CD4-positive, alpha-beta memory T cell (primary cell): ENCODE data around the gene ZNF516. TPM values are rescaled to one million over a fixed set of nuclear protein-coding genes. Genes with fewer than 3 reads are reported as not detected.

Experiments
- CTCF ChIA-PET: fragments of 350-600 bp; sonication (Branson Sonifier 250); formaldehyde crosslinking; loops from one replicate; lab custom pipeline; 2021; ENCODE audit warnings: inconsistent platforms; ENCODE audit not compliant: partially characterized antibody; lab: Charles Lee
- POLR2A ChIA-PET: fragments of 350-600 bp; sonication (Branson Sonifier 250); formaldehyde crosslinking; loops from one replicate; lab custom pipeline; 2021; ENCODE audit not compliant: partially characterized antibody; lab: Charles Lee
- DNase-seq, 5 donors: peaks; one replicate each; pipeline versions ENCODE4 v3.0.0 to v3.0.0-alpha.2; 2020 to 2022; ENCODE audit warnings: mixed read lengths in 1 of 5
- H3K27ac ChIP-seq: one replicate; pipeline ENCODE4 v1.7.0; 2013; ENCODE audit warnings: low read depth, low read length
- H3K27me3 ChIP-seq: 2 replicates; pipeline ENCODE4 v1.7.0; 2013; ENCODE audit warnings: mild to moderate bottlenecking, low read length, moderate library complexity; ENCODE audit not compliant: insufficient read depth
- H3K36me3 ChIP-seq: 2 replicates; pipeline ENCODE4 v1.7.0; 2013; ENCODE audit warnings: mild to moderate bottlenecking, low read length, moderate library complexity; ENCODE audit not compliant: insufficient read depth
- H3K4me1 ChIP-seq: 2 replicates; pipeline ENCODE4 v1.7.0; 2013; ENCODE audit warnings: mild to moderate bottlenecking, low read length, moderate library complexity; ENCODE audit not compliant: insufficient read depth
- H3K4me3 ChIP-seq, 2 donors: one replicate each; pipeline ENCODE4 v1.7.0; 2013; ENCODE audit warnings: low read length in 2 of 2, mild to moderate bottlenecking in 1 of 2
- H3K9me3 ChIP-seq, 2 donors: one replicate each; pipeline ENCODE4 v1.7.0; 2013; ENCODE audit warnings: low read length in 2 of 2, control low read depth in 1 of 2; ENCODE audit not compliant: control insufficient read depth in 1 of 2
- H3K27ac Mint-ChIP-seq, 7 donors: one replicate each; pipeline ENCODE4 v1.8.0; 2020 to 2021; ENCODE audit warnings: mixed read lengths in 7 of 7, mild to moderate bottlenecking in 6 of 7, inconsistent platforms in 3 of 7, moderate library complexity in 3 of 7
- H3K27me3 Mint-ChIP-seq, 2 donors: one replicate each; pipeline ENCODE4 v1.8.0; 2020 to 2021; ENCODE audit warnings: mixed read lengths in 2 of 2
- H3K36me3 Mint-ChIP-seq, 2 donors: one replicate each; pipeline ENCODE4 v1.8.0; 2020 to 2021; ENCODE audit warnings: mixed read lengths in 2 of 2, inconsistent platforms in 1 of 2, mild to moderate bottlenecking in 1 of 2
- H3K4me1 Mint-ChIP-seq, 4 donors: one replicate each; pipeline ENCODE4 v1.8.0; 2020 to 2021; ENCODE audit warnings: mixed read lengths in 4 of 4, mild to moderate bottlenecking in 1 of 4
- H3K4me3 Mint-ChIP-seq, 8 donors: one replicate each; pipeline ENCODE4 v1.8.0; 2020 to 2021; ENCODE audit warnings: mixed read lengths in 8 of 8, mild to moderate bottlenecking in 7 of 8, moderate library complexity in 6 of 8, inconsistent platforms in 3 of 8
- H3K9me3 Mint-ChIP-seq, 8 donors: one replicate each; pipeline ENCODE4 v1.8.0; 2020 to 2021; ENCODE audit warnings: mixed read lengths in 8 of 8, mild to moderate bottlenecking in 5 of 8, inconsistent platforms in 3 of 8, moderate library complexity in 1 of 8
- intact Hi-C: fragments of 100-400 bp; cut with micrococcal nuclease; formaldehyde crosslinking; loops from one replicate; pipeline ENCODE4 v1.15.1; 2023
- polyA plus RNA-seq, 2 donors: library from polyadenylated mRNA; unstranded; fragments of 300-500 nt; fragmentation: Illumina TruSeq; gene quantifications; one replicate each; pipeline ENCODE4 v1.2.3, GENCODE V29; 2021
- total RNA-seq, 2 experiments: library from RNA; stranded (reverse); gene quantifications; one replicate each; pipeline ENCODE4 v1.2.3, GENCODE V29; 2021

Gene ZNF516
- total and polyA plus RNA-seq, 4 experiments from 2014 or later: 0.25 to 9.9 (median 4.9) TPM

DNA sequence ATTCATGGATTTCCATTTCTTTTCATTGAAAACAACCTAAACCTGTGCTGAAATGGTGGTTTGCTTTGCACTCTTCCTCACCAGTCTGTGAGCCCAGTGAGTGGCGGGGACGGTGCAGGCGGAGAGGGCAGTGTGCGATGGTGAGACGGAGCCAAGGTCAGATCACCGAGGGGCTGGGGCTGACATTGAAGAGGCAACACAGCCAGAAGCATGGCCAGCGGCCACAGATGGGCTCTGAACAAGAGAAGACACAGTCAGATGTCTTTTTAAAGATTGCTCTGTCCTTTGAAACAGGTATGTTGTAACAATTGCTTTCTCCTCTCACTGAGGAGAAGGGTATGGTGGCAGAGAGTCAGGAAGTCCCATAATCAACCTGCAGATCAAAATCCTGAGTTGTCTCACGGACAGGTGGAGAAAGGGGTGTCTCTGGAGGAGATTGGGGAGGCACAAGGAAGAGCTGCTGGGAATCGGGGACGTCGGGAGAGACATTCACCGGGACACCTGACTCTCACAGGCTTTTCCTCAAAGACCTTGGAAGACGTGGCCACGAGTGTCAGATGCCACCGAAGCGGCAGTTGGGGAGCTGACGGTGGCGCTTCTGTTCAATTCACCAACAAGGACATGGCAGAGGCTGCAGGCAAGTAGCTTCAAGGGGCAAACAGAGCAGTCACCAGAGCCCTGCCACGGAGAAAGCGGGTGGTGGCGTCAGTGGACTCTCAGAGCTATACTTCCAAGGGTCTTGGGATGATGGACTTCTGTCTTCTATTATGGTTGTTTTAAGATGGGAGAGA, 12.1 kb upstream of the ZNF516 start:
- no peaks in the 10 kb centered on the region for H3K9me3 ChIP-seq
- intact Hi-C loops: no loop called here
- H3K4me3 Mint-ChIP-seq: no peak overlapping the region
- no peaks in the 10 kb centered on the region for H3K27me3 ChIP-seq
- POLR2A ChIA-PET: no interaction called here
- CTCF ChIA-PET: no interaction called here
- H3K36me3 ChIP-seq: no peaks in the 10 kb centered on the region
- H3K9me3 Mint-ChIP-seq: no peaks in the 10 kb centered on the region
- no peak overlapping the region for H3K27ac Mint-ChIP-seq
- H3K4me3 ChIP-seq: no peak overlapping the region
- DNase-seq: no peak
- no peaks in the 10 kb centered on the region for H3K4me1 ChIP-seq
- no peak overlapping the region for H3K27ac ChIP-seq
- peaks cover 1 to 3% of the 10 kb centered on the region in 2 donors for H3K27me3 Mint-ChIP-seq
- H3K4me1 Mint-ChIP-seq: no peaks in the 10 kb centered on the region
- no peaks in the 10 kb centered on the region for H3K36me3 Mint-ChIP-seq

DNA sequence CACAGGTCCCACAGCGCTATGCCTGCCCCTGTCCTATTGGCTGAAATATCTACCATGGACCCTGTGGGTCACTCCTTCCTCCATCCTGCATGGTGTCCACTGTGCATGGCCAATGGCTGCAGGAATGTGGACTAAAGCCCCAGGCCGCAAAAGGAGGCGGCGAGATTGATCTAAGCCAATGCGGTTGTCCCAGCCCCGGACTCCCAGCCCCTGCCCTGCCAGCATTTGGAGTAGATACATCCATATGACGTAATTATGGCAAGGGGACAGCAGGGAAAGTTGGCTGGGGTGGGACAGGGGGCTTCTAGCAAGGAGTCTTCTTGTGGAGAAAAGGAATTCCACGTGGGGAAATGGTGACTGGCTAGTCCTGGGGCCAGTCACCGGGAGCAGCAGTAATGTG, 11.4 kb upstream of the ZNF516 start:
- POLR2A ChIA-PET: no interaction called here
- no peaks in the 10 kb centered on the region for H3K36me3 ChIP-seq
- H3K4me3 ChIP-seq: no peak overlapping the region
- H3K27me3 Mint-ChIP-seq: peaks cover 3% of the 10 kb centered on the region in 2 donors
- no peaks in the 10 kb centered on the region for H3K36me3 Mint-ChIP-seq
- H3K27ac Mint-ChIP-seq: no peak overlapping the region
- H3K27me3 ChIP-seq: no peaks in the 10 kb centered on the region
- H3K4me3 Mint-ChIP-seq: no peak overlapping the region
- H3K9me3 Mint-ChIP-seq: no peaks in the 10 kb centered on the region
- CTCF ChIA-PET: no interaction called here
- H3K4me1 ChIP-seq: no peaks in the 10 kb centered on the region
- no peak for DNase-seq
- no peak overlapping the region for H3K27ac ChIP-seq
- intact Hi-C loops: no loop called here
- no peaks in the 10 kb centered on the region for H3K9me3 ChIP-seq
- H3K4me1 Mint-ChIP-seq: no peaks in the 10 kb centered on the region

DNA sequence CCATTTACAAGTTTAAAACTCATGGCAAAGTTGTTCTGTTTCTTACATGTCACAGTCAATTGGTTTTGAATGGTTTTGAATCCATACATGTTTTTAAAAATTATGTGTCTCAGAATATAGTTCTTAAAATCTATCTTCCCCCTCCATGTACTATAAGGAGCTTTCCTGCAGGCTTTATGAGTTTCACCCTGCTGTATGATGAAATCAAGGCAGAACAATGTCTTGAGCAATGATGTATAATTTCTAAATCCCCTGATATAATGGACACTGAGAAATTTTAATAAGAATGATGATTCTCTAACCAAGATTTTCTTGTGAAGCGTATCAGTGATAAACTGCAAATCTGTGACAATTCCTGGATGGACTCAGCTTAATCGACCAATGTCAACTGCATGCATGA, 10.6 kb upstream of the ZNF516 start:
- Histone ChIP-seq H3K27ac (no peak overlapping the region), H3K4me3 (no peak overlapping the region), H3K4me1 (no peaks in the 10 kb centered on the region), H3K9me3 (no peaks in the 10 kb centered on the region), H3K27me3 (no peaks in the 10 kb centered on the region), H3K36me3 (no peaks in the 10 kb centered on the region)
- DNase-seq: no peak
- Mint-ChIP-seq H3K4me3 (no peak overlapping the region), H3K9me3 (no peaks in the 10 kb centered on the region), H3K36me3 (no peaks in the 10 kb centered on the region), H3K27me3 (peaks cover 3% of the 10 kb centered on the region in 2 donors), H3K27ac (no peak overlapping the region), H3K4me1 (no peaks in the 10 kb centered on the region)
- ChIA-PET POLR2A (no interaction called here), CTCF (no interaction called here)
- intact Hi-C loops: no loop called here

DNA sequence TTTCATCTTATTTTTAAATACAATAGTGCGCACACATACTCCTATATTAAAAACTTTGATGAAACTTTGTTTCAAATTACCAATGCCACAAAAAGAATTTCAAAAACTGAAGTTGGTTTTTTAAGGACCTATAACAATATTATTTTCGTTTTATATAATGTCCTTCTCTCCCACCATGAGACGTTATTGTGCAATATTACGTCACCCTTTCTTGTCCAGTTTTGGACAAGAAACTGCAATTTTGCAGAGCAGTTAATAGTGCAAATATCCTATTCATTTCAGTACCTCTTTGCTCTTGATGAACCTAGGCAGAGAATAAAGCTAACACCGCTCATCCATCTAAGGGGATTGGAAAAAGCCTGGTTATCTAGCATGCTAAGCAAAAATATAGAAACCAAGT, 9.7 kb upstream of the ZNF516 start:
- Histone ChIP-seq H3K4me1 (no peaks in the 10 kb centered on the region), H3K27ac (no peak overlapping the region), H3K27me3 (no peaks in the 10 kb centered on the region), H3K36me3 (no peaks in the 10 kb centered on the region), H3K9me3 (no peaks in the 10 kb centered on the region), H3K4me3 (no peak overlapping the region)
- no peak for DNase-seq
- ChIA-PET CTCF (no interaction called here), POLR2A (no interaction called here)
- Mint-ChIP-seq H3K4me3 (no peak overlapping the region), H3K36me3 (no peaks in the 10 kb centered on the region), H3K4me1 (no peaks in the 10 kb centered on the region), H3K27me3 (peaks cover 3 to 7% of the 10 kb centered on the region in 2 donors), H3K27ac (no peak overlapping the region), H3K9me3 (no peaks in the 10 kb centered on the region)
- intact Hi-C loops: no loop called here

DNA sequence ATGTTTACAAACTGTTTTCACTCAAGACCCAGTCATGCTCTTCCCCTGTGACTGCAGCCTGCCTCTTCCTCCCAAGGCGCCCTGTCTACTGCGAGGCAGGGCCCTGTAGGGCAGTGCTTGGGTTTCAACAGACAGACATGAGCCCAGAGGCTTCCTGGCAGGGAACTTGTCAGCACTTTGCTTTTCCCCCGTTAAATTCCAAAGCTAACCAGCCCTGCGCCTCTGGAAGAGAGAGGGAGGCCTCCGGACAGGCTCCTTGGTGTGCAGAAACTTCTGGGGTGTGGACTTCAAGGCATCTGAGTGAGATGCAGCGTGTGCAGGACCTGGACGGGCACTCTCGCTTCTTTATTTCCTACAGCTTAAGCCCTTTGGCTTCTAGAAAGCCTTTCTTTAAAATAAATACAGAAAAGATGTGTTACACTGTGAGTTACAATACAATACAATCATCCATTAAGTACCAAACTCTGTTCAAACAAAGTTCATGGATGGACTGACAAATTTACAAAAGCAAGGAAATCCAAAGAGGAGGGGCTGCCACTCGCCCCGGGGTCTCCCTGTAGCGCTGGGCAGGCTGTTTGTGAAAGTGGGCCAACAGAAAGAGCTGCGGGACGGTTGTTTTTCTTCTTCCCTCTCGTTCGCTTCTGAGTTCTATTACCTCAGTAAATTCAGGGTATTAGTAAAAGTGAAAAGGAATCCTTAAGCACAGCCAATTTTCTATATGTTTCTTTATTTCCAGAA, 8.8 kb upstream of the ZNF516 start:
- H3K36me3 ChIP-seq: no peaks in the 10 kb centered on the region
- intact Hi-C loops: no loop called here
- no peaks in the 10 kb centered on the region for H3K27me3 ChIP-seq
- no peak overlapping the region for H3K27ac Mint-ChIP-seq
- no peaks in the 10 kb centered on the region for H3K4me1 Mint-ChIP-seq
- no peak overlapping the region for H3K4me3 ChIP-seq
- no peaks in the 10 kb centered on the region for H3K9me3 Mint-ChIP-seq
- no peaks in the 10 kb centered on the region for H3K9me3 ChIP-seq
- H3K27me3 Mint-ChIP-seq: peaks cover 1 to 10% of the 10 kb centered on the region in 2 donors
- no peak overlapping the region for H3K4me3 Mint-ChIP-seq
- no peak overlapping the region for H3K27ac ChIP-seq
- DNase-seq: no peak
- H3K36me3 Mint-ChIP-seq: no peaks in the 10 kb centered on the region
- no peaks in the 10 kb centered on the region for H3K4me1 ChIP-seq
- CTCF ChIA-PET: no interaction called here
- POLR2A ChIA-PET: no interaction called here

DNA sequence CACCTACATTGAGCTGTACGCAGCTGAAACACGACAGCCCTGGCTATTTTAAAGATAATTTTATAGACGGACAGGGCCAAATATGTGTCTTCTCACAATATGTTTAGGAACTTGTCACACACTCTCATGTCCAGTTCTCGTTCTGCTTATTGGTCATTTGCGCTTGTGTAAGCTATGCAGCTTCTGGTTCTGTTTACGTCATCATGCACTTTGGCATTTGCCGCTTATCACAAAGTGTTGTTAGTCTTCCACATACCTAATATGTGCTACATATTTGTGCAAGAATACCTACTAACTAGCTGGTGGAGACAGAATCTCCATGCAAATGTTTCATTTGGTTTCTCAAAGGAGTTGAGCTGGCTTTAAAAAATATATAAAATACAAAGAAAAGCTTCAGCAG, 7.5 kb upstream of the ZNF516 start:
- Histone ChIP-seq H3K4me3 (no peak overlapping the region), H3K36me3 (no peaks in the 10 kb centered on the region), H3K27ac (no peak overlapping the region), H3K27me3 (no peaks in the 10 kb centered on the region), H3K4me1 (no peaks in the 10 kb centered on the region), H3K9me3 (no peaks in the 10 kb centered on the region)
- H3K27me3 Mint-ChIP-seq: peaks cover 4 to 10% of the 10 kb centered on the region in 2 donors
- no peaks in the 10 kb centered on the region for H3K9me3 Mint-ChIP-seq
- ChIA-PET POLR2A (no interaction called here), CTCF (no interaction called here)
- intact Hi-C loops: no loop called here
- no peak overlapping the region for H3K4me3 Mint-ChIP-seq
- no peaks in the 10 kb centered on the region for H3K36me3 Mint-ChIP-seq
- H3K27ac Mint-ChIP-seq: no peak overlapping the region
- H3K4me1 Mint-ChIP-seq: no peaks in the 10 kb centered on the region
- no peak for DNase-seq

DNA sequence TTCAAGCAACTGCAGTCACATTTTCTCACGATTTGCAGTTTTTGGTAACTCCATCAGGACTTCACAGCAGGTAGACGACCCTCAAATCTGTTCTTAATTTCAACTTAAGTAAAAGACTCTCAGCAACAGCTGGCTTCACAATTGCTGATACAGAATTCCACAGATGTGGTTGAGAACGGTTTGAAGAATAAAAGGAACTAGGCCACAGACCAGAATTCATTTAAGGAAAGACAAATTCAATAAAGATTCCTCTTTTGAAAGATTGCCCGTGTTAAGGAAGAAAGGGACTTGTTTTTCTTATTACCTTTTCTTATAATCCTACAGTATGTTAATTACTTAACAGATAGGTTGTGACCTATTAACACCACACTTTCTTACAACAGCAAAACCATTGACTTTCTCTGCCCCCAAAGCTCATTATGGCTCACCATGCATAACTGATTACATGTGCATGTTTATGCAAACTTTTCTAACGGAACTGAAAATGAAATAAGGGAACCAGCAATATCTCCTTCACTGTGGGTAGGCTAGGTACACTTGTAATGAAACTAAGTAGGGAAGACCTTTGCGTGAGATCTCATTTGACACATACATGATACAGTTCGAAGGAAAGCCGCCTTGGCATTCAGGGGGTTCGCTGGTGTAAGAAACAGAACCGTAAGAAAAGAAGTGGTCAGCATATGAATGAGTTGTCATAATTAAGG, 4.7 kb upstream of the ZNF516 start:
- H3K27ac ChIP-seq: no peak overlapping the region
- H3K9me3 Mint-ChIP-seq: peaks cover 0 to 4% (median 0%) of the 10 kb centered on the region in 8 donors
- H3K27me3 Mint-ChIP-seq: peaks cover 19 to 25% of the 10 kb centered on the region in 2 donors
- no peak overlapping the region for H3K27ac Mint-ChIP-seq
- no peak overlapping the region for H3K4me3 ChIP-seq
- intact Hi-C loops: loop anchor here (5.0 kb wide), 1 partner anchor 47 kb away; no protein-coding TSS in a partner anchor
- H3K36me3 Mint-ChIP-seq: peaks cover 0 to 1% of the 10 kb centered on the region in 2 donors
- POLR2A ChIA-PET: no interaction called here
- H3K27me3 ChIP-seq: peaks cover 5% of the 10 kb centered on the region
- CTCF ChIA-PET: no interaction called here
- H3K4me1 Mint-ChIP-seq: peaks cover 1 to 12% (median 4%) of the 10 kb centered on the region in 4 donors
- H3K36me3 ChIP-seq: no peaks in the 10 kb centered on the region
- no peaks in the 10 kb centered on the region for H3K9me3 ChIP-seq
- H3K4me1 ChIP-seq: peaks cover 5% of the 10 kb centered on the region
- no peak for DNase-seq
- H3K4me3 Mint-ChIP-seq: no peak overlapping the region
